Caco-2 (cell line): ENCODE data around the gene GTF2I. TPM values are rescaled to one million over a fixed set of nuclear protein-coding genes. Genes with fewer than 3 reads are reported as not detected.
"Not testable (repeated sequence)": the region's sequence is repeated elsewhere in the genome, so short reads cannot be mapped to it uniquely, and the experiment has no call there.

Source experiments
- BruUV-seq: library from RNA; stranded (reverse); fragments of 400-500 nt; replicated peaks from 2 replicates; lab custom pipeline; 2021; lab: Mats Ljungman, UMichigan
- CTCF ChIA-PET: fragments of 300-600 bp; sonication (Branson Sonifier 250); formaldehyde crosslinking; loops from one replicate; lab custom pipeline; 2022; ENCODE audit warnings: antibody characterized with exemption; lab: Charles Lee
- POLR2A ChIA-PET: fragments of 300-600 bp; sonication (Branson Sonifier 250); formaldehyde crosslinking; loops from one replicate; lab custom pipeline; 2022; ENCODE audit warnings: antibody characterized with exemption; lab: Charles Lee
- DNase-seq, 2 experiments: peaks; one replicate each; pipeline versions ENCODE4 v3.0.0 to v3.0.0-alpha.2; 2020 to 2022
- H3K27me3 ChIP-seq: replicated peaks from 2 replicates; pipeline ENCODE4 v1.6.0; 2011; ENCODE audit warnings: low read length; ENCODE audit not compliant: control insufficient read depth, insufficient read depth
- H3K36me3 ChIP-seq: 2 replicates; pipeline ENCODE4 v1.5.1; 2011; ENCODE audit warnings: low read length; ENCODE audit not compliant: control insufficient read depth, insufficient read depth
- H3K4me1 ChIP-seq: fragments of 250-450 bp; sonication (Bioruptor Pico); 2 replicates; pipeline ENCODE4 v1.5.1; 2020; ENCODE audit warnings: mild to moderate bottlenecking
- H3K4me3 ChIP-seq: 2 replicates; pipeline ENCODE4 v1.5.1; 2011; ENCODE audit warnings: low read depth, mild to moderate bottlenecking, control low read depth, low read length
- H3K9me3 ChIP-seq: fragments of 250-450 bp; sonication (Bioruptor Pico); 2 replicates; pipeline ENCODE4 v1.5.1; 2020; ENCODE audit warnings: mild to moderate bottlenecking, moderate library complexity
- H3K27ac Mint-ChIP-seq: one replicate; pipeline ENCODE4 v1.8.0; 2022; ENCODE audit warnings: mixed read lengths; ENCODE audit not compliant: unreplicated experiment
- H3K27me3 Mint-ChIP-seq: one replicate; pipeline ENCODE4 v1.8.0; 2022; ENCODE audit warnings: mixed read lengths; ENCODE audit not compliant: insufficient read depth, unreplicated experiment
- H3K36me3 Mint-ChIP-seq: one replicate; pipeline ENCODE4 v1.8.0; 2022; ENCODE audit warnings: mild to moderate bottlenecking, mixed read lengths; ENCODE audit not compliant: insufficient read depth, unreplicated experiment
- H3K4me1 Mint-ChIP-seq: one replicate; pipeline ENCODE4 v1.8.0; 2022; ENCODE audit warnings: low read depth, mixed read lengths; ENCODE audit not compliant: unreplicated experiment
- H3K4me3 Mint-ChIP-seq: one replicate; pipeline ENCODE4 v1.8.0; 2022; ENCODE audit warnings: mild to moderate bottlenecking, moderate library complexity, mixed read lengths; ENCODE audit not compliant: unreplicated experiment
- H3K9me3 Mint-ChIP-seq: one replicate; pipeline ENCODE4 v1.8.0; 2022; ENCODE audit warnings: mixed read lengths; ENCODE audit not compliant: unreplicated experiment
- CTCF ChIP-seq, 2 experiments: fragments of 200-600 bp in 1 of 2; IDR thresholded peaks; 1 replicate in 1 of 2; 2 replicates in 1 of 2; pipeline versions ENCODE4 v1.5.1 to v1.8.0; 2011 to 2022; ENCODE audit warnings: antibody characterized with exemption in 1 of 2, control low read depth in 1 of 2, inconsistent platforms in 1 of 2, low read depth in 1 of 2, low read length in 1 of 2, mild to moderate bottlenecking in 1 of 2, moderate library complexity in 1 of 2; ENCODE audit not compliant: insufficient read depth in 1 of 2, severe bottlenecking in 1 of 2, unreplicated experiment in 1 of 2
- intact Hi-C: fragments of 100-400 bp; cut with micrococcal nuclease; formaldehyde crosslinking; loops from one replicate; pipeline ENCODE4 v1.10.0; 2022; ENCODE audit not compliant: unreplicated experiment
- total RNA-seq: library from RNA; stranded (reverse); gene quantifications from 2 replicates; pipeline ENCODE4 v1.2.3, GENCODE V29; 2022

Gene GTF2I
- total RNA-seq, 1 experiment from 2014 or later = 252 TPM

GRCh38 chr7:74665296-74665938, 7.9 kb downstream of the GTF2I start:
- Histone ChIP-seq H3K27me3 (no peaks in the 10 kb centered on the region), H3K9me3 (no peaks in the 10 kb centered on the region; the same call in 1 of the 2 replicates), H3K4me3 (no peak overlapping the region), H3K36me3 (no peaks in the 10 kb centered on the region; the same call in 1 of the 2 replicates), H3K4me1 (no peaks in the 10 kb centered on the region)
- Mint-ChIP-seq H3K36me3 (peaks cover 65% of the 10 kb centered on the region), H3K4me1 (peaks cover 13% of the 10 kb centered on the region), H3K27ac (no peak overlapping the region), H3K9me3 (no peaks in the 10 kb centered on the region), H3K27me3 (no peaks in the 10 kb centered on the region), H3K4me3 (no peak overlapping the region)
- DNase-seq = no peak
- TF ChIP-seq CTCF (IDR thresholded peaks at IDR 0.05; ENCODE audit: insufficient read depth in 1 of 2, low read depth in 1 of 2, low read length in 1 of 2, severe bottlenecking in 1 of 2, unreplicated experiment in 1 of 2) = no peak
- CTCF ChIA-PET = interaction anchor here (0.6 kb wide), 1 partner anchor 38 kb away, joined by 5 read pairs; no protein-coding TSS in a partner anchor
- intact Hi-C loops = no loop called here
- BruUV-seq = no TSS peak
- POLR2A ChIA-PET = no interaction called here

- POLR2A ChIA-PET, DNase-seq: not testable (repeated sequence)
Measured at GRCh38 chr7:74667013-74667412, 9.5 kb downstream of the GTF2I start.

GRCh38 chr7:74667520-74667919, 10.0 kb downstream of the GTF2I start:
- H3K4me1 ChIP-seq, H3K36me3 ChIP-seq, intact Hi-C loops, POLR2A ChIA-PET, H3K9me3 ChIP-seq, H3K27ac Mint-ChIP-seq, H3K4me1 Mint-ChIP-seq, H3K4me3 Mint-ChIP-seq, CTCF ChIA-PET, H3K4me3 ChIP-seq, H3K27me3 ChIP-seq, H3K9me3 Mint-ChIP-seq, BruUV-seq, H3K27me3 Mint-ChIP-seq: not testable (repeated sequence)
- DNase-seq = peak in 1 of 2 experiments; percentile 11
- peaks cover 52% of the 10 kb centered on the region for H3K36me3 Mint-ChIP-seq

More at GRCh38 chr7:74667013-74667412, 9.5 kb downstream of the GTF2I start:
- H3K4me1 Mint-ChIP-seq, H3K27me3 Mint-ChIP-seq, BruUV-seq, CTCF ChIA-PET, H3K27me3 ChIP-seq, H3K36me3 ChIP-seq, H3K4me1 ChIP-seq, H3K9me3 ChIP-seq, intact Hi-C loops, H3K27ac Mint-ChIP-seq, H3K9me3 Mint-ChIP-seq, H3K4me3 Mint-ChIP-seq, H3K4me3 ChIP-seq: not testable (repeated sequence)
- peaks cover 52% of the 10 kb centered on the region for H3K36me3 Mint-ChIP-seq

GRCh38 chr7:74671602-74672001, 14.1 kb downstream of the GTF2I start:
- Mint-ChIP-seq H3K27me3 (no peaks in the 10 kb centered on the region), H3K27ac (no peak overlapping the region), H3K4me3 (no peak overlapping the region), H3K9me3 (no peaks in the 10 kb centered on the region), H3K36me3 (peaks cover 55% of the 10 kb centered on the region), H3K4me1 (no peaks in the 10 kb centered on the region)
- ChIA-PET POLR2A (no interaction called here), CTCF (no interaction called here)
- Histone ChIP-seq H3K27me3 (no peaks in the 10 kb centered on the region), H3K4me1 (no peaks in the 10 kb centered on the region), H3K9me3 (no peaks in the 10 kb centered on the region), H3K36me3 (no peaks in the 10 kb centered on the region; the same call in 1 of the 2 replicates), H3K4me3 (no peak overlapping the region)
- no peak for TF ChIP-seq CTCF (IDR thresholded peaks at IDR 0.05; ENCODE audit: insufficient read depth in 1 of 2, low read depth in 1 of 2, low read length in 1 of 2, severe bottlenecking in 1 of 2, unreplicated experiment in 1 of 2)
- no peak for DNase-seq
- intact Hi-C loops = no loop called here
- no TSS peak for BruUV-seq
